GM15510 (cell line): Measurements from ENCODE around the gene ERGIC3.

Source experiments
- POLR2A ChIP-seq: IDR thresholded peaks from 3 replicates; pipeline ENCODE4 v1.6.1; 2011; ENCODE audit warnings: borderline replicate concordance; ENCODE audit not compliant: insufficient read length; ENCODE audit errors: extremely low read depth

Gene ERGIC3

GRCh38 chr20:35541783-35542662, at the start of gene ERGIC3:
Gene ERGIC3 (plus strand): TSS chr20:35542078. CDS start chr20:35542098, 20 bp downstream.
- TF ChIP-seq POLR2A: peak; percentile 70

- TF ChIP-seq POLR2A: no peak
Measured at GRCh38 chr20:35492352-35492751, 49.5 kb upstream of the ERGIC3 start.

- TF ChIP-seq POLR2A: no peak
Measured at GRCh38 chr20:35496481-35496880, 45.4 kb upstream of the ERGIC3 start.

GRCh38 chr20:35497320-35497719, 44.6 kb upstream of the ERGIC3 start:
- TF ChIP-seq POLR2A: no peak

GRCh38 chr20:35497780-35498189, 44.1 kb upstream of the ERGIC3 start:
- TF ChIP-seq POLR2A: no peak

GRCh38 chr20:35499271-35499670, 42.6 kb upstream of the ERGIC3 start:
- TF ChIP-seq POLR2A: no peak

GRCh38 chr20:35502352-35502751, 39.5 kb upstream of the ERGIC3 start:
- no peak for TF ChIP-seq POLR2A

GRCh38 chr20:35503281-35503680, 38.6 kb upstream of the ERGIC3 start:
- TF ChIP-seq POLR2A: no peak

- TF ChIP-seq POLR2A: no peak
Measured at GRCh38 chr20:35503841-35504561, 37.9 kb upstream of the ERGIC3 start.

GRCh38 chr20:35504751-35505150, 37.1 kb upstream of the ERGIC3 start:
- TF ChIP-seq POLR2A: no peak

- no peak for TF ChIP-seq POLR2A
Measured at GRCh38 chr20:35506179-35506578, 35.7 kb upstream of the ERGIC3 start.

- TF ChIP-seq POLR2A: no peak
Measured at GRCh38 chr20:35506872-35507638, 34.8 kb upstream of the ERGIC3 start.

- TF ChIP-seq POLR2A: no peak
Measured at GRCh38 chr20:35508493-35509218, 33.2 kb upstream of the ERGIC3 start.
